ENCODE results near the gene OR10AG1. TPM values are rescaled to one million over a fixed set of nuclear protein-coding genes. Genes with fewer than 3 reads are reported as not detected.

OR10AG1 gene
- not detected for polyA plus RNA-seq (ENCODE audit: insufficient read depth in 1 of 5, insufficient read length in 5 of 5, low replicate concordance in 1 of 5)
- long read RNA-seq, donor 1 = 0 reads
- long read RNA-seq, donor 2 = 0 reads
- long read RNA-seq, donor 3 = 0 reads
- long read RNA-seq, donor 4 = 0 reads
- long read RNA-seq, donor 5 = 0 reads
- long read RNA-seq, donor 6 = 0 reads
- long read RNA-seq, donor 7 = 0 reads
- long read RNA-seq, donor 8 = 0 reads

DNA sequence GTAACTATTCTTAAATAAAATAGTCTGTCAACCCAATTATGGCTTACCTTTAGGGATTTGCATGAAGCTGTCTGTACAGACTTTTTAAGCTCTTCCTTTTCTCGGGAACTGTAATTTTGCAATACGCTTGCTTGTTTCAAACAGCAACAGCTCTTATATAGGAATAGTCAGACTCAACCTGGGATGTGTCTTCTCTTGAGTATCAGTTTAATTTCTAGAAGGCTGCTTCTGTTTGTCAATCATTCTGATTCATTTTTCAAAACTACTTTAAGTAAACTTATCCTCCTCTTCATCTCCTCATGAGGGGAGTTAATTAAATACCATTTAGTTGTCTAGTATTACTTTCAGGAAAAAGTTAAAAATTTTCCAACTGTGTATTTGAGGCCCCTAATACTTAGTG lies at the start of gene OR10AG1:
Gene OR10AG1, minus strand, starts transcription at position 101 of the 400 bp plus-strand sequence. Its CDS starts 38 bp downstream, at position 63.
- no peak for DNase-seq

- DNase-seq = no peak
Measured at GRCh38 chr11:56013805-56014204, 44.1 kb upstream of the OR10AG1 start.

DNA sequence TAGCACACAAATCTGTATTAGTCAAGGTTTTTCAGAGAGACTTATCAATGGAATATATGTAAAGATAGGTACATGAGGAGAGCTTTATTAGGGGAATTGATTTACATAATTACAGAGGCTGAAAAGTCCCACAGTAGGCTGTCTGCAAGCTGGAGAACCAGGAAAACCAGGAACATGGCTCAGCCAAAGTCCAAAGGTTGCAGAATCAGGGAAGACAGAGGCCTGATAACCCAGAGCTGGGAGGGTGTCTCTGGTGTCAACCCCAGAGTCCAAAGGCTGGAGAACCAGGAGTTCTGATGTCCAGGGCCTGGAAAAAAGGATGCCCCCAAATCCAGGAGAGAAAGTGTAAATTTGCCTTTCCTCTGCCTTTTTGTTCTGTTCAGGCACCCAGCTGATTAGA lies 41.0 kb upstream of the OR10AG1 start:
- DNase-seq = no peak

GRCh38 chr11:55994525-55994924 lies 24.8 kb upstream of the OR10AG1 start, which contains the start of gene OR5F1:
Gene OR5F1 (minus strand): TSS chr11:55994625. CDS start chr11:55994625, 0 bp downstream.
- no peak for DNase-seq

- DNase-seq = no peak
Measured at GRCh38 chr11:55970935-55971334, 1.2 kb upstream of the OR10AG1 start.

GRCh38 chr11:55967914-55968313 lies 1.8 kb downstream of the OR10AG1 start:
- DNase-seq = no peak

GRCh38 chr11:55966391-55966790 lies 3.4 kb downstream of the OR10AG1 start:
- DNase-seq = no peak

GRCh38 chr11:55956521-55956920 lies 13.2 kb downstream of the OR10AG1 start:
- no peak for DNase-seq

DNA sequence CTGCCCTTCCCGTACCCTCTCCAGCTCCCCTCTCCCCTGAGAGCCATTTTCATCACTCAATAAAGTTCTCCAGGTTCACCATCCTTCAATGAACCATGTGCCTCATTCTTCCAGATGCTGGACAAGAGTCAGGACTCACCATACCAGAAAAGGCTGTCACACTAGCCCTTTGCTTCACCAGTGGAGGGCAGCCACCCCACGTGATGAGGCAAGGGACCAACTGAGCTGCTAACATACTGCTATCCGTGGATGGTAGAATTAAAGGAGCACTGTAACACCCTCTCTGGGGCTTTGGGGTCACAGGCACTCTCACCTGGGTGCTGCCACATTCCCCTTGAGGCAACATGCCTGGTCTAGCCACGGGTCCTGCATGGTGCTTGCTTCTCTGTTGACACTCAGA lies 20.4 kb downstream of the OR10AG1 start:
- DNase-seq = no peak

GRCh38 chr11:55942785-55943392 lies 26.9 kb downstream of the OR10AG1 start:
- peak in 1 of 2 donors; percentile 6 for DNase-seq

DNA sequence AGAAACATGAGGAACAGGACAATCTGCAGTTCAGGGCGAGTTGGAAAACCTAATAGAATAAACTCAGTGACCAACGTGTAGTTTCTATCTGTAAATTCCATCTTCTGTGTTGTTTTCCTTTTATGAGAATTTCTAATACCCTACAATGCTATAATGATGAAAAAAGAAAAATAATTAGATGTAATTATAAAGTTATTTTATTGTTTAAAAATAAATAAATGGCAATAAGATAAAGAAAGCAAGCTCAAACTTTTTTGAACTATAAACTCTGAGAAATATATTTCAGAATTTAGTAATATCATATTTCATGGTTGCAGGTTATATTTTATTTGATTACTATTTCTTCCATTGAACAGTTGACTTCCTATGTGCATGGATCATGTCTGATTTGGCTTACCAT lies 33.4 kb downstream of the OR10AG1 start, which contains the start of gene OR5I1:
Gene OR5I1, minus strand, starts transcription at position 101 of the 400 bp plus-strand sequence. Its CDS starts 0 bp downstream, at position 101.
- no peak for DNase-seq

DNA sequence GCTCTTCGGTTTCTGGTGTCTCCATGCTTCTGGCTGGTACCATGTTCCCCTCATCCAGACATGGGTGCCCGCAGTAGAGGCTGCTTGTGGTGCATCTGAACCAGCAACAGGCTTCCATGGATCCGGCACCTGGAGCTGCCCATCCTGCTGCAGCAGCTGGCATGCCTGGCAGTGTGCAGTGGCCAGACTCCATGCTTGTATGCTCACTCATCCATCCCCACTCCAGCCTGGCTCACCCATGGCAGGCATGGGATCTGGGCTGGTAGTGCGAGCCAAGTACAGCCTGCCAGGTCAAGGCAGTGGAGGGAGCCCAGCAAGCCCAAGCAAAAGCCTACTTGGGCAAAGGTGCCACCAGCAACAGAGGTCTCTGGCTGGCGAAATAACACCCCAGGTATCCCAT lies 49.2 kb downstream of the OR10AG1 start:
- no peak for DNase-seq

Other genes starting within 250 kb of the OR10AG1 start
- gene OR5D13, start 196.5 kb downstream of the OR10AG1 start, polyA plus RNA-seq (ENCODE audit: insufficient read depth in 1 of 5, insufficient read length in 5 of 5, low replicate concordance in 1 of 5) = not detected
- not detected for gene OR5D14, start 174.4 kb downstream of the OR10AG1 start, polyA plus RNA-seq (ENCODE audit: insufficient read depth in 1 of 5, insufficient read length in 5 of 5, low replicate concordance in 1 of 5)
- not detected for gene OR5L1, start 158.6 kb downstream of the OR10AG1 start, polyA plus RNA-seq (ENCODE audit: insufficient read depth in 1 of 5, insufficient read length in 5 of 5, low replicate concordance in 1 of 5)
- not detected for gene OR5D18, start 150.3 kb downstream of the OR10AG1 start, polyA plus RNA-seq (ENCODE audit: insufficient read depth in 1 of 5, insufficient read length in 5 of 5, low replicate concordance in 1 of 5)
- not detected for gene OR5L2, start 142.7 kb downstream of the OR10AG1 start, polyA plus RNA-seq (ENCODE audit: insufficient read depth in 1 of 5, insufficient read length in 5 of 5, low replicate concordance in 1 of 5)
- not detected for gene OR5D16, start 131.2 kb downstream of the OR10AG1 start, polyA plus RNA-seq (ENCODE audit: insufficient read depth in 1 of 5, insufficient read length in 5 of 5, low replicate concordance in 1 of 5)
- gene TRIM51, start 86.6 kb downstream of the OR10AG1 start, polyA plus RNA-seq (ENCODE audit: insufficient read depth in 1 of 5, insufficient read length in 5 of 5, low replicate concordance in 1 of 5) = not detected
- not detected for gene OR5W2, start 55.4 kb downstream of the OR10AG1 start, polyA plus RNA-seq (ENCODE audit: insufficient read depth in 1 of 5, insufficient read length in 5 of 5, low replicate concordance in 1 of 5)
- not detected for gene OR5I1, start 33.5 kb downstream of the OR10AG1 start, polyA plus RNA-seq (ENCODE audit: insufficient read depth in 1 of 5, insufficient read length in 5 of 5, low replicate concordance in 1 of 5)
- gene OR5F1, start 24.7 kb upstream of the OR10AG1 start, polyA plus RNA-seq (ENCODE audit: insufficient read depth in 1 of 5, insufficient read length in 5 of 5, low replicate concordance in 1 of 5) = not detected
- under 1 TPM; 0.04 to 0.08 (median 0.06) TPM for gene OR5AS1, start 57.7 kb upstream of the OR10AG1 start, polyA plus RNA-seq (ENCODE audit: insufficient read depth in 1 of 5, insufficient read length in 5 of 5, low replicate concordance in 1 of 5)
- not detected for gene OR8I2, start 123.4 kb upstream of the OR10AG1 start, polyA plus RNA-seq (ENCODE audit: insufficient read depth in 1 of 5, insufficient read length in 5 of 5, low replicate concordance in 1 of 5)
- not detected for gene OR8H2, start 133.7 kb upstream of the OR10AG1 start, polyA plus RNA-seq (ENCODE audit: insufficient read depth in 1 of 5, insufficient read length in 5 of 5, low replicate concordance in 1 of 5)
- gene OR8H3, start 152.4 kb upstream of the OR10AG1 start, polyA plus RNA-seq (ENCODE audit: insufficient read depth in 1 of 5, insufficient read length in 5 of 5, low replicate concordance in 1 of 5) = not detected
- gene OR8J3, start 170.3 kb upstream of the OR10AG1 start, polyA plus RNA-seq (ENCODE audit: insufficient read depth in 1 of 5, insufficient read length in 5 of 5, low replicate concordance in 1 of 5) = not detected
- not detected for gene OR8K5, start 190.4 kb upstream of the OR10AG1 start, polyA plus RNA-seq (ENCODE audit: insufficient read depth in 1 of 5, insufficient read length in 5 of 5, low replicate concordance in 1 of 5)
- gene OR5J2, start 206.7 kb upstream of the OR10AG1 start, polyA plus RNA-seq (ENCODE audit: insufficient read depth in 1 of 5, insufficient read length in 5 of 5, low replicate concordance in 1 of 5) = not detected

Measured in right lung (tissue), 10 donors.